Keratinocyte (primary cell): Measurements from ENCODE around the gene TMEM52. TPM values are rescaled to one million over a fixed set of nuclear protein-coding genes. Genes with fewer than 3 reads are reported as not detected.

Experiments
- DNase-seq: peaks from one replicate; pipeline ENCODE4 v3.0.0-alpha.2; 2011; ENCODE audit warnings: low read depth, missing footprints, low spot score
- FAIRE-seq: peaks from 2 replicates; lab custom pipeline; 2011; peaks lifted over from hg19 to GRCh38; lab: Jason Lieb, UNC
- H2AFZ ChIP-seq: 2 replicates; pipeline ENCODE4 v1.6.0; 2012; ENCODE audit warnings: low read length, control low read depth, inconsistent platforms; ENCODE audit not compliant: control insufficient read depth
- H3K27ac ChIP-seq: 2 replicates; pipeline ENCODE4 v1.5.1; 2011; ENCODE audit warnings: low read length; ENCODE audit not compliant: control insufficient read depth, insufficient read depth
- H3K27me3 ChIP-seq: 3 replicates; pipeline ENCODE4 v1.6.0; 2011; ENCODE audit warnings: low read length; ENCODE audit not compliant: control insufficient read depth, insufficient read depth; ENCODE audit errors: extremely low read depth
- H3K36me3 ChIP-seq, 2 experiments: 2 replicates in 1 of 2; 3 replicates in 1 of 2; pipeline ENCODE4 v1.5.1; 2011; ENCODE audit warnings: low read length in 2 of 2, mild to moderate bottlenecking in 1 of 2; ENCODE audit not compliant: control insufficient read depth in 2 of 2, insufficient read depth in 2 of 2; ENCODE audit errors: extremely low read depth in 1 of 2
- H3K4me1 ChIP-seq: 3 replicates; pipeline ENCODE4 v1.5.1; 2011; ENCODE audit warnings: low read length; ENCODE audit not compliant: control insufficient read depth, insufficient read depth; ENCODE audit errors: extremely low read depth
- H3K4me2 ChIP-seq: 3 replicates; pipeline ENCODE4 v1.6.0; 2011; ENCODE audit warnings: low read depth, low read length; ENCODE audit not compliant: control insufficient read depth, insufficient read depth; ENCODE audit errors: extremely low read depth
- H3K4me3 ChIP-seq, 3 experiments: fragments of 200-600 bp in 1 of 3; sonication (generic) in 1 of 3; 2 replicates in 2 of 3; 3 replicates in 1 of 3; pipeline ENCODE4 v1.5.1; 2011 to 2016; ENCODE audit warnings: low read length in 3 of 3, mild to moderate bottlenecking in 3 of 3, control low read depth in 2 of 3, inconsistent platforms in 1 of 3, low read depth in 1 of 3, mixed read lengths in 1 of 3, mixed run types in 1 of 3, moderate library complexity in 1 of 3; ENCODE audit not compliant: control insufficient read depth in 2 of 3, insufficient read depth in 2 of 3; ENCODE audit errors: extremely low read depth in 1 of 3
- H3K79me2 ChIP-seq: 2 replicates; pipeline ENCODE4 v1.6.0; 2012; ENCODE audit warnings: low read length; ENCODE audit not compliant: control insufficient read depth, insufficient read depth
- H3K9ac ChIP-seq: 3 replicates; pipeline ENCODE4 v1.6.0; 2011; ENCODE audit warnings: low read length; ENCODE audit not compliant: control insufficient read depth, insufficient read depth; ENCODE audit errors: extremely low read depth
- H3K9me1 ChIP-seq: 3 replicates; pipeline ENCODE4 v1.6.0; 2011; ENCODE audit warnings: low read length; ENCODE audit not compliant: control insufficient read depth, insufficient read depth; ENCODE audit errors: extremely low read depth
- H3K9me3 ChIP-seq: 2 replicates; pipeline ENCODE4 v1.5.1; 2012; ENCODE audit warnings: low read depth, low read length; ENCODE audit not compliant: control insufficient read depth
- H4K20me1 ChIP-seq: 3 replicates; pipeline ENCODE4 v1.6.0; 2011; ENCODE audit warnings: low read length; ENCODE audit not compliant: control insufficient read depth, insufficient read depth; ENCODE audit errors: extremely low read depth
- CTCF ChIP-seq, 3 experiments: IDR thresholded peaks in 1 of 3; conservative IDR thresholded peaks in 1 of 3; optimal IDR thresholded peaks in 1 of 3; 2 replicates in 2 of 3; 3 replicates in 1 of 3; pipeline versions ENCODE3 to v1.5.1; 2011; ENCODE audit warnings: low read length in 3 of 3, mild to moderate bottlenecking in 3 of 3, moderate library complexity in 2 of 3, control low read depth in 1 of 3, inconsistent platforms in 1 of 3; ENCODE audit not compliant: insufficient read depth in 2 of 3; ENCODE audit errors: extremely low read depth in 1 of 3
- EZH2 ChIP-seq: IDR thresholded peaks from one replicate; pipeline ENCODE4 v1.6.1; 2012; ENCODE audit warnings: inconsistent platforms, mild to moderate bottlenecking, low read length, moderate library complexity
- dilution Hi-C: fragments of 300-500 bp; cut with MboI; formaldehyde crosslinking; loops from one replicate; pipeline ENCODE4 v1.7.0; 2020; ENCODE audit warnings: low sequenced_read_pairs; ENCODE audit not compliant: extremely low pct_ligation_motif_present
- polyA plus RNA-seq, 5 experiments: library from polyadenylated mRNA; depleted of rRNA in 3 of 5; stranded (reverse) in 3 of 5; stranded (forward) in 1 of 5; unstranded in 1 of 5; fragments of >200 nt; gene quantifications; 1 replicate in 1 of 5; 2 replicates in 3 of 5; 3 replicates in 1 of 5; pipeline versions ENCODE4 v1.2.1 to v1.2.3, GENCODE V29; 2011 to 2012; ENCODE audit warnings: missing spikeins in 2 of 5, low read depth in 1 of 5, low replicate concordance in 1 of 5

Gene TMEM52
- polyA plus RNA-seq, 1 donor (not counting 4 experiments of a cell fraction or from before 2014, with no cell fraction given) = 0.10 TPM

GRCh38 chr1:1914971-1915692 is 3.9 kb downstream of the TMEM52 start, which contains the start of gene CALML6:
Gene CALML6 (plus strand): TSS chr1:1915260. CDS start chr1:1915281, 21 bp downstream.
- peaks cover 6% of the 10 kb centered on the region for H3K27me3 ChIP-seq
- H3K9ac ChIP-seq = no peak within 1 kb of the TSS
- dilution Hi-C loops = no loop called here
- H2AFZ ChIP-seq = no peak within 1 kb of the TSS
- H3K9me3 ChIP-seq = no peaks in the 10 kb centered on the region
- H3K9me1 ChIP-seq = no peaks in the 10 kb centered on the region
- no peaks in the 10 kb centered on the region for H3K4me1 ChIP-seq
- no peaks in the 10 kb centered on the region for H3K79me2 ChIP-seq
- DNase-seq (no peak), FAIRE-seq (no peak)
- H3K36me3 ChIP-seq = no peaks in the 10 kb centered on the region
- H3K27ac ChIP-seq = no peak within 1 kb of the TSS
- TF ChIP-seq EZH2 = no peak
- no peak for TF ChIP-seq CTCF (optimal IDR thresholded peaks at IDR 0.05 in 1 of 3, IDR thresholded peaks at IDR 0.05 in 1 of 3, conservative IDR thresholded peaks at IDR 0.05 in 1 of 3; ENCODE audit: extremely low read depth in 1 of 3, insufficient read depth in 2 of 3, low read length in 3 of 3)
- no peak within 1 kb of the TSS for H3K4me2 ChIP-seq
- no peak within 1 kb of the TSS for H3K4me3 ChIP-seq
- H4K20me1 ChIP-seq = no peaks in the 10 kb centered on the region

- dilution Hi-C loops = no loop called here
- Histone ChIP-seq H3K9me1 (no peaks in the 10 kb centered on the region), H3K27me3 (peaks cover 6% of the 10 kb centered on the region), H3K79me2 (no peaks in the 10 kb centered on the region), H3K4me3 (no peak overlapping the region), H3K9me3 (no peaks in the 10 kb centered on the region), H3K4me1 (no peaks in the 10 kb centered on the region), H3K4me2 (no peak overlapping the region), H4K20me1 (no peaks in the 10 kb centered on the region), H3K36me3 (no peaks in the 10 kb centered on the region), H2AFZ (no peak overlapping the region), H3K9ac (no peak overlapping the region), H3K27ac (no peak overlapping the region)
- FAIRE-seq = no peak
- DNase-seq = no peak
- no peak for TF ChIP-seq CTCF (optimal IDR thresholded peaks at IDR 0.05 in 1 of 3, IDR thresholded peaks at IDR 0.05 in 1 of 3, conservative IDR thresholded peaks at IDR 0.05 in 1 of 3; ENCODE audit: extremely low read depth in 1 of 3, insufficient read depth in 2 of 3, low read length in 3 of 3)
- no peak for TF ChIP-seq EZH2
Observed at GRCh38 chr1:1914101-1914970, 4.7 kb downstream of the TMEM52 start.
